H1 (cell line): ENCODE data around the gene RIPOR1. TPM values are rescaled to one million over a fixed set of nuclear protein-coding genes. Genes with fewer than 3 reads are reported as not detected.

ENCODE experiments used
- BACH1 ChIP-seq: IDR thresholded peaks from 2 replicates; pipeline ENCODE4 v1.6.1; 2012; ENCODE audit warnings: low read length, improper control_type of control experiment
- BCL11A ChIP-seq, 2 experiments: IDR thresholded peaks; one replicate each; pipeline ENCODE4 v1.6.1; 2011; ENCODE audit warnings: low read depth in 2 of 2, low read length in 2 of 2, mild to moderate bottlenecking in 2 of 2
- CHD1 ChIP-seq: IDR thresholded peaks from 2 replicates; pipeline ENCODE4 v1.6.1; 2012; ENCODE audit warnings: low read depth, low read length, improper control_type of control experiment
- CTBP2 ChIP-seq: IDR thresholded peaks from 2 replicates; pipeline ENCODE4 v1.7.0; 2011; ENCODE audit warnings: borderline replicate concordance, mild to moderate bottlenecking, moderate library complexity, mixed read lengths, low read length; ENCODE audit not compliant: insufficient read depth, insufficient read length
- CTCF ChIP-seq, 3 experiments: IDR thresholded peaks; 1 replicate in 2 of 3; 2 replicates in 1 of 3; pipeline versions ENCODE4 v1.5.1 to v1.6.1; 2011; ENCODE audit warnings: low read length in 3 of 3, mild to moderate bottlenecking in 3 of 3, inconsistent platforms in 2 of 3, low read depth in 1 of 3, moderate library complexity in 1 of 3; ENCODE audit not compliant: insufficient read depth in 1 of 3; ENCODE audit errors: control extremely low read depth in 1 of 3
- JUN ChIP-seq: IDR thresholded peaks from 2 replicates; pipeline ENCODE4 v1.6.1; 2011; ENCODE audit warnings: low read depth, mild to moderate bottlenecking, improper control_type of control experiment, low read length
- KDM5A ChIP-seq: fragments of 200-600 bp; IDR thresholded peaks from 2 replicates; pipeline ENCODE4 v1.7.1; 2012; ENCODE audit warnings: mild to moderate bottlenecking, low read length, inconsistent platforms, mixed read lengths
- NANOG ChIP-seq: IDR thresholded peaks from 2 replicates; pipeline ENCODE4 v1.6.1; 2011; ENCODE audit warnings: low read length, low read depth, mild to moderate bottlenecking, inconsistent platforms; ENCODE audit not compliant: insufficient read depth, poor library complexity, severe bottlenecking
- POU5F1 ChIP-seq: IDR thresholded peaks from 2 replicates; pipeline ENCODE4 v1.6.1; 2011; ENCODE audit warnings: low read depth, mild to moderate bottlenecking, low read length, moderate library complexity
- RFX5 ChIP-seq: IDR thresholded peaks from 2 replicates; pipeline ENCODE4 v1.6.1; 2011; ENCODE audit warnings: low read depth, low read length, improper control_type of control experiment, borderline replicate concordance
- RXRA ChIP-seq: IDR thresholded peaks from 2 replicates; pipeline ENCODE4 v1.6.1; 2011; ENCODE audit warnings: low read depth, mild to moderate bottlenecking, low read length, moderate library complexity; ENCODE audit not compliant: insufficient read depth
- SIN3A ChIP-seq, 2 experiments: IDR thresholded peaks in 1 of 2; conservative IDR thresholded peaks in 1 of 2; 2 replicates each; pipeline ENCODE4 v1.6.1; 2011 to 2012; ENCODE audit warnings: low read length in 2 of 2, improper control_type of control experiment in 1 of 2, low read depth in 1 of 2, mild to moderate bottlenecking in 1 of 2
- SRF ChIP-seq: IDR thresholded peaks from 2 replicates; pipeline ENCODE4 v1.6.1; 2011; ENCODE audit warnings: mild to moderate bottlenecking, low read depth, low read length, moderate library complexity
- SUZ12 ChIP-seq: fragments of 200-600 bp; sonication (generic); IDR thresholded peaks from 2 replicates; pipeline ENCODE4 v1.6.1; 2012; ENCODE audit warnings: mild to moderate bottlenecking, inconsistent platforms, low read length, moderate library complexity, mixed read lengths
- TAF1 ChIP-seq: IDR thresholded peaks from 2 replicates; pipeline ENCODE4 v1.6.1; 2011; ENCODE audit warnings: mild to moderate bottlenecking, low read depth, low read length
- TAF7 ChIP-seq: optimal IDR thresholded peaks from 2 replicates; pipeline ENCODE3; 2011; ENCODE audit warnings: low read depth, mild to moderate bottlenecking, inconsistent platforms, low read length, moderate library complexity, borderline replicate concordance
- YY1 ChIP-seq: IDR thresholded peaks from 2 replicates; pipeline ENCODE4 v1.6.1; 2011; ENCODE audit warnings: low read depth, mild to moderate bottlenecking, low read length
- polyA plus RNA-seq, 7 experiments: library from polyadenylated mRNA; depleted of rRNA in 3 of 7; stranded (reverse) in 5 of 7; unstranded in 2 of 7; fragments of >200 nt in 5 of 7; fragments of 200-250 nt in 2 of 7; gene quantifications; 1 replicate in 5 of 7; 2 replicates in 1 of 7; 4 replicates in 1 of 7; pipeline versions ENCODE4 v1.2.1 to v1.2.3, GENCODE V29; 2011 to 2013; ENCODE audit warnings: missing spikeins in 2 of 7, mixed read lengths in 2 of 7
- total RNA-seq: library from RNA; stranded (reverse); fragmentation: NEBNext Ultra II Directional; extraction: Animal tissue kit (Norgen Biotek cat#: 25700); gene quantifications from 2 replicates; pipeline ENCODE4 v1.2.1, GENCODE V29; 2021

Gene RIPOR1
- total and polyA plus RNA-seq, 2 of the 8 experiments (the other 6 are each of a cell fraction or from before 2014, with no cell fraction given), result 2.7 to 10.1 TPM

GRCh38 chr16:67561824-67562525 is 33.3 kb downstream of the RIPOR1 start (continued):
- TF ChIP-seq CTCF (IDR thresholded peaks at IDR 0.05; ENCODE audit: control extremely low read depth in 1 of 3, insufficient read depth in 1 of 3, low read depth in 1 of 3, low read length in 3 of 3) (no peak), POU5F1 (no peak), BACH1 (peak; percentile 94), YY1 (no peak), BCL11A (IDR thresholded peaks at IDR 0.05; ENCODE audit: low read depth in 2 of 2, low read length in 2 of 2) (no peak), SIN3A (conservative IDR thresholded peaks at IDR 0.05 in 1 of 2, IDR thresholded peaks at IDR 0.05 in 1 of 2; ENCODE audit: low read depth in 1 of 2, low read length in 2 of 2) (peak; percentile 54 to 81; a peak in 2 of 4 replicates), CHD1 (no peak), JUN (no peak), SUZ12 (peak; percentile 57; the same call in 1 of the 2 replicates), RXRA (no peak), RFX5 (no peak), CTBP2 (peak; percentile 24), TAF7 (peak; percentile 71), NANOG (no peak), TAF1 (no peak; the same call in 1 of the 2 replicates), KDM5A (no peak; the same call in 1 of the 2 replicates), SRF (peak; percentile 74)
